GM21423 (cell line): ENCODE results near the gene CNKSR3.

Experiments
- ATAC-seq: cut with Tn5 transposase; IDR thresholded peaks from one replicate; pipeline ENCODE4 v1.9.1; 2021; ENCODE audit warnings: mild to moderate bottlenecking, moderate library complexity; ENCODE audit not compliant: unreplicated experiment

The CNKSR3 gene

GRCh38 chr6:154356690-154357089 is 153.8 kb downstream of the CNKSR3 start, which contains the start of gene IPCEF1:
TSS of gene IPCEF1 (minus strand) at chr6:154356803. CDS start at chr6:154265947, 90,856 bp downstream.
- no peak for ATAC-seq

- ATAC-seq: no peak
Measured at GRCh38 chr6:154356113-154356512, 154.4 kb downstream of the CNKSR3 start.

- ATAC-seq: no peak
Measured at GRCh38 chr6:154354265-154354777, 156.2 kb downstream of the CNKSR3 start.

DNA sequence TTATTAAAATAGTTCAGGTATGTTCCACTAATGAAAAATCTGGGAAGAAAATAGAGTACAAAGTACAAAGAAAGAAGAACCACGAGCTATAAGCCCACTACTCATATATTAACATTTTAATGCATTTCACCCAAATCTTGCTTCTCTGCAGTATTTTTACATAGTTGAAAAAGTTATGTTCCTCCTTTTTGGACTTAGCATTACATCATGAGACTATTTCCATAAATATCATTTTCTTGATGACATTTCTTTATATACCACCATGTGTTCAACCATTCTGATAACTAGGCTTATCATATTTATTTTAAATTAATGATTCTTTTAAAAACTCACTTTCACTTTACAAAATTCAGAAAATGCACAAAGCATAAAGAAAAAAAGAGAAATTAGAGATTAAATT is 156.9 kb downstream of the CNKSR3 start:
- no peak for ATAC-seq

DNA sequence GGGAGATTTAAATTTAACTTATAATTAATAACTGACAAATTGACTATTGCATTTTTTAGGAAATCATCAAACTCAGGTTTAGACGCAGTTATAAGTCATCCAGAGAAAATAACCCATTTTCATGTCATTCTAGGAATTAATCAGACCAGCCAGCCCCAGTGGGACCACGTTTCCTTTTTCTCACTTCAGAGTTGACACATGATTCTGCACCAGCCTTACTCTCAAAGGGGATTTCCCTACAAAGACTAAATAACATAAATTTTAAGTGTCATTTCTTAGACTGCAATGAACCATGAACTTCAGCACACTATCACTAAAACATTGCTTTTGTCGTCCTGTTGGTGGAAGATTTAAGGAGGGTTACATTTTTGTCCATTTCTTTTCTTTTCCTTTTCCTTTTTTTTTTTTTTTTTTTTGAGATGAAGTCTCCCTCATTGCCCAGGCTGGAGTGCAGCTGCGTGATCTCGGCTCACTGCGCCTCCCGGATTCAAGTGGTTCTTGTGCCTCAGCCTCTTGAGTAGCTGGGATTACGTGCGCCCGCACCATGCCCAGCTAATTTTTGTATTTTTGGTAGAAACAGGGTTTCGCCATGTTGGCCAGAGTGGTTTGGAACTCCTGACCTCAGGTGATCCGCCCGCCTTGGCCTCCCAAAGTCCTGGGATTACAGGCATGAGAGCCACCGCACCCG is 157.4 kb downstream of the CNKSR3 start:
- ATAC-seq: peak; percentile 63

GRCh38 chr6:154350293-154350692 is 160.2 kb downstream of the CNKSR3 start:
- ATAC-seq: no peak

DNA sequence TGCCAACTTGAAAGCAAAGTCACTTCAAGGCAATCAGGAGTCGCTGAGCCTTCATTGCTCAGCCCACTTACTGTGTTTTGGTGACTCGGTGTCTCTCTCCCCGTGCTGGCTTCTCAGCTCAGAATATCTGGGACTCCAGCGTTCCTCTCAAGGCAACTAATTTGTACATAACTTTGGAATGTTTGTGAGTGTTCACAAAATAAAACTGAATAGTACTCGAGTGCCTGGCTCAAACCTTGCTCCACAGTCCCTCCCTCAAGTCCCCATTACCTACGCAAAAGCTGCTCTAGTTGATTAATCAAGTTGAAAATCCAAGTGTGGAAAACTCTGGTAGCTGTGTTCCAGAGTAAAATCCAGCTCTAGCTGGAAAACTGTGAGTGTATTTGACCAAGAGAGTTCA is 162.5 kb downstream of the CNKSR3 start:
- no peak for ATAC-seq

GRCh38 chr6:154345811-154346210 is 164.7 kb downstream of the CNKSR3 start:
- ATAC-seq: no peak

DNA sequence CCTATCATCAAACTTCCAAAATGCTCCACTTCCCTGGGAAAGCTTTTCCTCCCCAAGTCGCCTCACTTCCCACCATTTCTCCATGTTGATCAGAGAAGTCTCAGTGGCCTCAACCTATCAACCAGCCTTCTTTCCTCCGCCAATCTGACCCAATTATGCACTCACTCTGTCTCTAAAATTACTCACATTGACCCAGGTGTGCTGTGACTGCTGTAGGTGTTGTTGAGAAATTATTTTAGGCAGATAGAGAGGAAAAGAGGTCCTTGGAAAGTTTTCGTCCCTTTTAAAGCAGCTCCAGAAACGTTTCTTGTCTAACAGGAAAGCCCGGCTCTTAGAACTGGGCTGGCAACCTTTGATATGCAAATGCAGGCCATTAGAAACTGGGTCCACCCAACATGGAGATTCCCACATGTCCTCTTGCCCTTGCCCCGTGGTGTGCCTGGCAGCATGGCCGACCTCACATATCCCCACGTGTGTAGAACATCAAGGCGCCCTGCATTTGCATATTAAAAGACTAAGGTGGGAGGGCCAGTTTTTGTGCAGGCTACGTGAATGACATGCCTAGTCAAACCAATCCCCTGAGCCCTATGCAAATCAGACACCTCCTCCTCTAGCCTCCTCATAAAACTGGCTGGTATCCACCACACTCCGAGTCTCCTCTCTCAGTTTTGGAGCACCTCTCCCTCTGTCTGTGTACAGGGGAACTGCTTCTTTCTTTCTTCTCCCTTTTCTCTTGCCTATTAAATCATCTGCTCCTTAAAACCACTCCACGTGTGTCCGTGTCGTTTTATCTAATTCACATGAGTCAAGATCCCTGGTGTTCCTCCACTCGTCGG is 166.8 kb downstream of the CNKSR3 start:
- ATAC-seq: no peak

DNA sequence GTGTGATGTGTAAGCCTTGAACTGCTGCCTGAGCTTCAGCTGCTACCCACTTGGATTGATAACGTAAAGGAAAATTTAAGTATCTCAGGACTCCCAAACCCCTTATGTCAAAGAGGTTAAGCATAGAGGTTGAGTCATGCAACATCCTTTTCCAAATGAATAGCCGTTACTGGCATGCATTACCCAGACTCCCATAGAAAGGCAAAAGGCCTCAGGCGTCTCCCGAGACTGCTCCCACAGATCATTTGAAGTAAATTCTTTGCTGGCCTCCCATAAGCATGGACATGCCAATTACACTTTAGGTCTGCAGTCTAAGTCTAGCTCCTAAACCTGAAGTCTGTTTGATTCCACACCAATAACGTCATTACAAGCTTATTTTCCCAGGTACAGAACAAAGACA is 168.6 kb downstream of the CNKSR3 start:
- no peak for ATAC-seq

DNA sequence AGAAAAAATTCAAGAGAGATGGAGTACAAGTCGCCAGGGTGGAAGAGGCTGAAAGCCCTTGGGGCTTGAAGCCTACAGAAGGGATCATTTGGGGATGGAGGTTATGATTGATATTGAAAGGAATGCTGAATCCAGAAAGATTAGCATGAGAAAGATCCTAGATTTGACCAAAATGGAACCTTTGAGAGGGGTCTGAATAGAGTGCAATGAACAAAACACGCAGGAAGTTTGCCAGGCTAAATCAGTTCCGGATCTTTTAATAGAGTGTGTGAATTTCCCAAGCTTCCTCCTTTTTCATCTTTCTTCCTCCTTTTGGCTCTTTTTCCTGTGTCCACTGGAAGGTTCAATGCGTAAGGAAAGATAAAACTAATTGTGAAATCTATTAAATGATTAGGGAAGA is 169.1 kb downstream of the CNKSR3 start:
- no peak for ATAC-seq
